Stimulated activated CD8-positive, alpha-beta memory T cell treated with anti-CD3 and anti-CD28 coated beads, Interleukin-7, amount 100 ng/mL, for 48 hours (primary cell): ENCODE data around the gene KDM4C.

ENCODE experiments used
- DNase-seq, 2 donors: peaks; one replicate each; pipeline ENCODE4 v3.0.0-alpha.2; 2020; ENCODE audit warnings: low read depth in 1 of 2; ENCODE audit errors: extremely low read depth in 1 of 2

KDM4C gene

GRCh38 chr9:7185612-7186011, 427.8 kb downstream of the KDM4C start:
- no peak for DNase-seq

- DNase-seq: no peak
Measured at GRCh38 chr9:7186175-7186574, 428.4 kb downstream of the KDM4C start.

- no peak for DNase-seq
Measured at GRCh38 chr9:7192266-7192665, 434.5 kb downstream of the KDM4C start.

GRCh38 chr9:7195526-7195925, 437.8 kb downstream of the KDM4C start:
- DNase-seq: no peak

- DNase-seq: no peak
Measured at GRCh38 chr9:7196467-7196866, 438.7 kb downstream of the KDM4C start.

GRCh38 chr9:7201196-7201595, 443.4 kb downstream of the KDM4C start:
- DNase-seq: no peak

- no peak for DNase-seq
Measured at GRCh38 chr9:7205806-7206205, 448.0 kb downstream of the KDM4C start.

GRCh38 chr9:7206221-7206758, 448.5 kb downstream of the KDM4C start:
- DNase-seq: no peak

- no peak for DNase-seq
Measured at GRCh38 chr9:7209016-7209715, 451.4 kb downstream of the KDM4C start.

- no peak for DNase-seq
Measured at GRCh38 chr9:7209990-7210389, 452.2 kb downstream of the KDM4C start.

- no peak for DNase-seq
Measured at GRCh38 chr9:7210854-7211637, 453.3 kb downstream of the KDM4C start.

GRCh38 chr9:7211657-7212056, 453.9 kb downstream of the KDM4C start:
- DNase-seq: no peak

GRCh38 chr9:7212101-7212500, 454.3 kb downstream of the KDM4C start:
- no peak for DNase-seq

GRCh38 chr9:7216004-7216841, 458.4 kb downstream of the KDM4C start:
- DNase-seq: peak; percentile 8 to 55

GRCh38 chr9:7223981-7224380, 466.2 kb downstream of the KDM4C start:
- DNase-seq: no peak
